HS-5 (cell line): ENCODE results near the gene YJU2.
"Not testable (repeated sequence)": the region's sequence is repeated elsewhere in the genome, so short reads cannot be mapped to it uniquely, and the experiment has no call there.

Source experiments
- DNase-seq: peaks from one replicate; pipeline ENCODE4 v3.0.0-alpha.2; 2012; ENCODE audit warnings: low read depth

YJU2 gene

DNA sequence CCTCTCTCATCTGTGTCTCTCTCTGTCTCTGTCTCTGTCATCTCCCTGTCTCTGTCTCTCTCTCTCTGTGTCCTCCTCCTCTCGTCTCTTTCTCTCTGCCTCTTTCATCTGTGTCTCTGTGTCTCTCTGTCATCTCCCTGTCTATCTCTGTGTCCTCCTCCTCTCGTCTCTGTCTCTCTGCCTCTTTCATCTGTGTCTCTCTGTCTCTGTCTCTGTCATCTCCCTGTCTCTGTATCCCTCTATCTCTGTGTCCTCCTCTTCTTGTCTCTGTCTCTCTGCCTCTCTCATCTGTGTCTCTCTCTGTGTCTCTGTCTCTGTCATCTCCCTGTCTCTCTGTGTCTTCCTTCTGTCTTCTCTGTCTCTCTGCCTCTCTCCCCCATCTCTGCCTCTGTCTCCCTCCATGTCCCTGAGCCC, 18.1 kb upstream of the YJU2 start:
- DNase-seq = no peak

DNA sequence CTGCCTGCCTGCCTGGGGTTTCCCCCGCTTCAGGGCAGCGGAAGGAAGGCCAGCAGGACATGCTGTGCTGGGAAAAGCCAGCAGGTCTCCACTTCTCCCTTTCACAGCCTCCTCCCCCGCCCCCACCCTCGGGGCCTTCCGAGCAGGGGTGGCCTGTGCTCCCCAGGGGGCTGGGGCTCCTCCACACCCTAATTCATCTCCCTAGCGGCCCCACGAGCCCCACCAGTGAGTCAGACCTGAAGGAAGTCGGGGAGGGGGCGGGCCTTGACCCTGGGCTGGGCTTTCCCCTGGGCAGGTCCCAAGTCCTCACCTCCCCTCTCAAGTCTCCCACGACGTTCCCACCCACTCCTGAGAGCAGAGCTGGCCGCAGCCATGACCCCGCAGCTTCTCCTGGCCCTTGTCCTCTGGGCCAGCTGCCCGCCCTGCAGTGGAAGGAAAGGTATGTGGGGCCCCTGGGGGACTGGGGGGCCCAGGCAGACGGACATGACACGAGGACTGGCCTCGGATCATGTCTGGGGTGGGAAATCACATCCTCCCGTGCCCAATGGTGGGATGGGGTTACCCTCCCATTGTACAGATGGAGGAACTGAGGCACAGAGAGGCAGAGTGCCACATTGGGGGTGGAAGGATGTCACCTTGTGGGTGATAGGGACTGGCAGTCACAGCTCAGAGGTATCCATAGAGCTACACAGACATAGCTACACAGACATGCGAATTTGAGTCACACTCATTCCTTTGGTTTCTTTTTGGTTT, 17.5 kb upstream of the YJU2 start, which contains the start of gene EBI3:
EBI3 (plus strand) TSS at position 345 of the 753 bp plus-strand sequence; CDS start at position 373, 28 bp downstream.
- no peak for DNase-seq

DNA sequence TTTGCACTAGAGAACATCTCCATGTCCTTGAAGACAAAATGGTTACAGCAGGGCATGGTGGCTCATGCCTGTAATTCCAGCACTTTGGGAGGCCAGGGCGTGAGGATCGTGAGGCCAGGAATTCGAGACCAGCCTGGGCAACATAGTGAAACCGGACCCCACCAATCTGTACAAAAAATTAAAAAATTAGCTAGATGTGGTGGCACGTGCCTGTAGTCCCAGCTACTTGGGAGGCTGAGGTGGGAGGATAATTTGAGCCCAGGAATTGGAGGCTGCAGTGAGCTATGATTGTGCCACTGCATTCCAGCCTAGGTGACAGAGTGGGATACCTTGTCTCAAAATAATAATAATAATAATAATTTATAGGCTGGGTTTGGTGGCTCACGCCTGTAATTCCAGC, 16.6 kb upstream of the YJU2 start:
- DNase-seq = not testable (repeated sequence)

DNA sequence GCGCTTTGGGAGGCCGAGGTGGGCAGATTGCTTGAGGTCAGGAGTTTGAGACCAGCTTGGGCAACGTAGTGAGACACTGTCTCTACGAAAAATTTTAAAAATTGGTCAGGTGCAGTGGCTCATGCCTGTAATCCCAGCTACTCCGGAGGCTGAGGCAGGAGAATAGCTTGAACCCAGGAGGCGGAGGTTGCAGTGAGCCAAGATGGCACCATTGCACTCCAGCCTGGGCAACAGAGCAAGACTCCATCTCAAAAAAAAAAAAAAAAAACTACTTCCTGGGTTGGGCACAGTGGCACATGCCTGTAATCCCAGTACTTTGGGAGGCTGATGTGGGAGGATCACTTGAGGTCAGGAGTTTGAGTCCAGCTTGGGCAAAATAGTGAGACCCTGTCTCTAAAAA, 15.4 kb upstream of the YJU2 start:
- not testable (repeated sequence) for DNase-seq

DNA sequence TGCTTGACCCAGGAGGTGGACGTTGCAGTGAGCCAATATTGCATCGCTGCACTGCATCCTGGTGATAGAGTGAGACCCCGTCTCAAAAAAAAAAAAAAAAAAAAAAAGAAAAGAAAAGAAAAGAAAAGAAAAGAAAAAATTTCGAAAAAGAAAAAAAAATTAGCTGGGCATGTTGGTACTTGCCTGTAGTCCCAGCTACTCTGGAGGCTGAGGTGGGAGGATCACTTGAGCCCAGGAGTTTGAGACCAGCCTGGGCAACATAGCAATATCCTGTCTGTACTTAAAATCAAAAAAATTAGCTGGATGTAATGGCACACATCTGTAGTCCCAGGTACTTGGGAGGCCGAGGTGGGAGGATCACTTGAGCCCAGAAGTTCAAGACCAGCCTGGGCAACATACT, 14.7 kb upstream of the YJU2 start:
- DNase-seq = not testable (repeated sequence)

DNA sequence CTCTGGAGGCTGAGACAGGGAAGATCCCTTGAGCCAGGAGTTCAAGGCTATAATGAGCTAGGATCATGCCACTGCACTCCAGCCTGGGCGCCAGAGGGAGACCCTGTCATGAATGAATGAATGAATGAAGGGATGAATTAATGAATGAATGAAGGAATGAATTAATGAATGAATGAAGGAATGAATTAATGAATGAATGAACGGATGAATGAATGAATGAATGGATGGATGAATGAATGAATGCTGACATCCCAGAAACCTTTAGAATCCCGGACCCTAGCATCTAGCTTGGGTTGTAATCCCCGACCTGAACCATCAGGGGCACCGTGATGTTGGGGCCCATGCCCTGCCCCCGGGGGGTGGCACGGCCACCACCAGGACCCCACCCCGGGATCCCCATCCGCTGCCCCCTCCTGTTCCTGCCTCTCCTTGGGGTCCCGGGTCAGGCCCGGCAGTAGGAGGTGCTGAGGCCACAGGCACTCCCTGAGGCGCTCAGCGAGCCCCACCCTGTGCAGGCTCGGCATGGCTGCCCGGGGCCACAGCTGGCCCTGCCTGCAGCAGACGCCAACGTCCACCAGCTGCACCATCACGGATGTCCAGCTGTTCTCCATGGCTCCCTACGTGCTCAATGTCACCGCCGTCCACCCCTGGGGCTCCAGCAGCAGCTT, 14.1 kb upstream of the YJU2 start:
- DNase-seq = no peak

DNA sequence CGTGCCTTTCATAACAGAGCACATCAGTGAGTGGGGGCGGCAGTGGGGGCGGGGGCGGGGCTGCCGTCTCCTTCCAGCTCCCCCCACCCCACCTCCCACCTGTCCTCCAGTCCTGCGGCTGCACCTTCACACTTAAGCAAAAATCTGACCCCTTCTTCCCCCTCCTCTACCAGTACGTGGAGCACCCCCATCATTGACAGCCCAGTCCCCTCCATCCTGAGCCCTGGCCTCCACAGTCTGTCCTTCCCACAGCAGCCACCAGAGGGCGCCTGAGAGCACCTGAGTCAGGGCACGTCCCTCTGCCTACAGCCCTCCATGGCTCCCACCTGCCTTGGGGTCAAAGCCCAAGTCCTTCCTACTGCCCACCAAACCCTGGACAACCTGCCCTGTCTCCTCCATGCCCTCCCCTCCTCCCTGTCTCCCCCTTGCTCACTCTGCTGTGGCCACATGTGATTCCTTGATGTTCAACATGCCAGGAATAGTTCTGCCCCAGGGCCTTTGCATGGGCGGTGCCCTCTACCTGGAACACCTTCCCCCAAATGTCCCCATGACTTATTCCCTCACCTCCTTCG, 13.5 kb upstream of the YJU2 start:
- no peak for DNase-seq

DNA sequence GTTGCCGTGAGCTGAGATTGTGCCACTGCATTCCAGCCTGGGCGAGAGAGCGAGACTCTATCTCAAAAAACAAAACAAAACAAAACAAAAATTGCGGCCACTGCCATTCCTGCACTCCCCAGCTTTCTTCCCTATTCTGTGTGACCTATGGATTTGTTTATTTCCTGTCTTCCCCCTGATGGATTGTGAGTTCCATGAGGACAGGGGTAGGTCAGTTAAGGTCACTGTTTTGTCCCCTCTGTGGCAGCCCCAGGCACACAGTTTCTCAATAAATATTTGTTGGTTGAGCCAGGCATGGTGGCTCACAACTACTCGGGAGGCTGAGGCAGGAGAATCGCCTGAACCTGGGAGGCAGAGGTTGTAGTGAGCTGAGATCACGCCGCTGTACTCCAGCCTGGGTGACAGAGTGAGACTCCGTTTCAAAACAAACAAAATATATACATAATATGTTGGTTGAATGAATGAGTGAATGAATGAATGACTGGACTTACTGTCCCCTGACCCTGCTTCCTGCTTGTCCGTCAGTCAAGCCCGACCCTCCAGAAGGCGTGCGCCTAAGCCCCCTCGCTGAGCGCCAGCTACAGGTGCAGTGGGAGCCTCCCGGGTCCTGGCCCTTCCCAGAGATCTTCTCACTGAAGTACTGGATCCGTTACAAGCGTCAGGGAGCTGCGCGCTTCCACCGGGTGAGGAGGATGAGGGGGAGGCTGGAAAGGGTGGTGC, 12.6 kb upstream of the YJU2 start:
- DNase-seq = no peak

DNA sequence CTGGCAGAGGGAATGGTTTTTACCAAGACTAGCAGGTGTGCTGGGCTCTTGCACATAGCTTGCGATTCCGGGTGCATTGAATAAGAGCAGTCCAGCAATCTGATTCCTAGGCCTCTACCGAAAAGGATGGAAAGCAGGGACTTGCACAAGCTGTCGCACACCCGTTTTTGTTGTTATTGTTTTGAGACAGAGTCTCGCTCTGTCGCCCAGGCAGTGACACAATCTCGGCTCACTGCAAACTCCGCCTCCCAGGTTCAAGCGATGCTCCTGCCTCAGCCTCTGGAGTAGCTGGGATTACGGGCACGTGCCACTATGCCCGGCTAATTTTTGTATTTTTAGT, 12.0 kb upstream of the YJU2 start:
- DNase-seq = no peak

DNA sequence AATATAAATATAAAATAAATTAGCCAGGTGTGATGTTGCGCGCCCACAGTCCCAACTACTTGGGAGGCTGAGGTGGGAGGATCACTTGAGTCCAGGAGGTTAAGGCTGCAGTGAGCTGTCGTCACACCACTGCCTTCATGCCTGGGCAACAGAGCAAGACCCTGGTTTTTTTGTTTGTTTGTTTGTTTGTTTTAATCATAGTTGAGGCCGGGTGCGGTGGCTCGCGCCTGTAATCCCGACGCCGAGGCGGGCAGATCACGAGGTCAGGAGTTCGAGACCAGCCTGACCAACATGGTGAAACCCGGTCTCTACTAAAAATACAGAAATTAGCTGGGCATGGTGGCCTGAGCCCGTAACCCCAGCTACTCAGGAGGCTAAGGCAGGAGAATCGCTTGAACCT, 9.4 kb upstream of the YJU2 start:
- DNase-seq = not testable (repeated sequence)

DNA sequence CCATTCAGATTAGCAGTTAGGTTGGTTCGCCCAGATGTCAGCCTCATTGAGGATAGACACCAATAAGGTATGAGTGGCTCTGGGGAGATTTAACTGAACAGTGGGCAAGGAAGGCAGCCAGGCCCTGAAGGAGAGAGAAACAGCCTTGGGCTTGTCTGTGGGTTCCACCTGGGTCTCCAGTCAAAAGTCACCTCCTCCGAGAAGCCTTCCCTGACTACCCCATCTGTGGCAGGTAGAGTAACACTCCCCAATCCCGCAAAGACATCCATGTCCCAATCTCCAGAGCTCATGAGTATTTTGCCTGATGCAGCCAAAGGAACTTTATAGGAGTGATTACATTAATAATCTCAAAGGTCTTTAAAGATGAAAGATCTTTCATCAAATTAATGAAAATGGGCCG, 8.0 kb upstream of the YJU2 start:
- DNase-seq = no peak

DNA sequence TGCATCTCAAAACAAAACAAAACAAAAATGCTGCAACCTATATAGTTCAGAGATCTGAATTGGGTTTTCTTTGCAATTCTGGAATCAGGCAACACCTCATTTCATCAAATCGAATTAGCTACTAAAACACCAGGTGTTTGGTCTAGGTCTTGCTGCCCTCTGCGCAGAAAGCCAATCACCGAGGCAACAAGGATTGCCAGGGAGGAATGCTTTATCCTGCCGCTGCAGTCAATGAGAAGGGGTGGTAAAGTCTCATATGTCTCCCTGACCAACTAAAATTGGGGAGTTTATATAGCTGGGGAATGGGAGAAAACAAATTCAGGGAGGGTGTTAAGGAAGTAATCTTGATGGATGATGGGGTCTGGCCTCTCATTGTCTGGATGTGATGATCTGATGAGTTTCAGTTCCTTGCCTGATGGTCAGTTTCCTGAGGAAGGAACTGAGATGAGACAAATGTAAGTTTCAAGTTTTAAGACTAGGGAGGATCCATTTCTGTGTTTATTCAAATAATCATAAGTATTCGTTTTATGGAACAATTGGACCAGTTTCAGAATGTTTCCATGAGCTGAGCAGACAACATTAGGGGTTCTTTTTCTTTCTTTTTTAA, 5.0 kb upstream of the YJU2 start:
- DNase-seq = no peak

DNA sequence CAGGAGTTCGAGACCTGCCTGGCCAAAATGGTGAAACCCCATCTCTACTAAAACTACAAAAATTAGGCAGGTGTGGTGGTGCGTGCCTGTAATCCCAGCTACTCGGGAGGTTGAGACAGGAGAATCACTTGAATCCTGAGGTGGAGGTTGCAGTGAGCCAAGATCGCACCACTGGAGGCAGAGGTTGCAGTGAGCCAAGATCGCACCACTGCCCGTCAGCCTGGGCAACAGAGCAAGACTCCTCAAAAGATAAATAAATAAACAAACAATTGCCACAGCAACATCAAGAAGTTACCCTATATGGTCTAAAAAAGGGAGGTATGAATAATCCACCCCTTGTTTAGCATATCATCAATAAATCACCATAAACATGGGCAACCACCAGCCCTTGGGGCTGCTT, 942 bp upstream of the YJU2 start:
- not testable (repeated sequence) for DNase-seq

DNA sequence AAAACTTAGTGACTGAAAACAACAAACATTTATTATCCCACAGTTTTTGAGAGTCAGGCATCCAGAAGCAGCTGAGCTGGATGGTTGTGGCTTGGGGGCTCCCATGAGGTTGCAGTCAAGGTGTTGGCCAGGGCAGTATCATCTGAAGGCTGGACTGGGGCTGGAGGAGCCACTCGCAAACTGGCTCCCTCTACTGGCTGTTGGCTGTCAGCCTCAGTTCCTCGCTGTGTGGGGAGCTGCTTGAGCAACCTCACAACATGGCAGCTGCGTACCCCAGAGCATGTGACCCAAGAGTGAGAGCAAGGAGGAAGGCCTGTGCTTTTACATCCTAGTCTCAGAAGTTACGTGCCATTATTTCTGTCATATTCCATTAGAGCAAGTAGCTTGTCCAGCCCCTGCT, 9.7 kb downstream of the YJU2 start:
- no peak for DNase-seq

DNA sequence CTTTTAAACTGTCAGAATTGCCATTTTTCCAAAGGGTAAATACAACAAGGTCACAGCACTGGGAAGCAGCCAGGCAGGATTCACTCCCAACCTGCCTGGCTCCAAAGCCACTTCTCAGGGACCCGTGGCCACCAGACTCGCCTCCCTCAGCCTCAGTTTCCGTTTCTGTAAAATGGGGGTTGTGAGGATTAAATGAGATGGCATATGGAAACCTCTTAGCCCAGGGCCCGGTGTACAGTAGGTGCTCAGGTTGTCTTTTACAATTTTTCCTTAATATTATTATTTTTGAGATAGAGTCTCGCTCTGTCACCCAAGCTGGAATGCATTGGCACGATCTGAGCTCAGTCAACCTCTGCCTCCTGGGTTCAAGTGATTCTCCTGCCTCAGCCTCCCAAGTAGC, 10.1 kb downstream of the YJU2 start:
- DNase-seq = no peak

DNA sequence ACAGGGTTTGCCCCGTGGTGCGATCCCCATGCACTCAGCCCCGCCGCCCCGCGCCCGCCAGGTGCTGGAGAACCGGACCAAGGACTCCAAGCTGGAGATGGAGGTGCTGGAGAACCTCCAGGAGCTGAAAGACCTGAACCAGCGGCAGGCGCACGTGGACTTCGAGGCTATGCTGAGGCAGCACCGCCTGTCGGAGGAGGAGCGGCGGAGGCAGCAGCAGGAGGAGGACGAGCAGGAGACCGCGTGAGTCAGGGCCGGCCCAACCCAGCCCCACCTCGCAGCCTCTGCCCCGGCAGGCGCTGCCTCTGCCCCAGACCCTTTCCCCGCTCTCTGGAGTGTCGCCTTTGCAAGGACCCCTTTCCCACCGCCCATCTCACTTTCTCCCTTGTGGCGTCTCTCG, 11.3 kb downstream of the YJU2 start:
- DNase-seq = no peak

DNA sequence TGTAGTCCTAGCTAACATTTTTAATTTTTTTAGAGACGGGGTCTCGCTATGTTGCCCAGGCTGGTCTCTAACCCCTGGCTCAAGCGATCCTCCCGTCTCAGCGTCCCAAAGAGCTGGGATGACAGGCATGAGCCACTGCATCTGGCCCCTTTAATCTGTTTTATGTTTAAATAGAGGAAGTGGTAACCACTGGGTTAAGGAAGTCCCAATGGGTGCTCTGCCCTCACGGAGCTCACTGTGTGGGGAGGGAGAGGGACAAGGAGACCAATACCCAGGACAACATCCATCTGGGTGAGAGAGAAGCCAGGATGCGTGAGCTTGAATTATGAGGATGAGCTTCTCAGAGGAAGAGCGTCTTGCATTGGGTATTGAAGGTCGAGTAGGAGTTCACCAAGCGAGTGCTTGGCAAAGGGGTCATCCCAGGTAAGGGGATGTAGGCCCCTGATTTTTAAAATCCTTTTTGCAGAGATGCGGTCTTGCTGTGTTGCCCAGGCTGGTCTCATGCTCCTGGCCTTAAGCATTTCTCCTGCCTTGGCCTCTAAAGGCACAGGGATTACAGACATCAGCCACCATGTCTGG, 13.8 kb downstream of the YJU2 start:
- no peak for DNase-seq

DNA sequence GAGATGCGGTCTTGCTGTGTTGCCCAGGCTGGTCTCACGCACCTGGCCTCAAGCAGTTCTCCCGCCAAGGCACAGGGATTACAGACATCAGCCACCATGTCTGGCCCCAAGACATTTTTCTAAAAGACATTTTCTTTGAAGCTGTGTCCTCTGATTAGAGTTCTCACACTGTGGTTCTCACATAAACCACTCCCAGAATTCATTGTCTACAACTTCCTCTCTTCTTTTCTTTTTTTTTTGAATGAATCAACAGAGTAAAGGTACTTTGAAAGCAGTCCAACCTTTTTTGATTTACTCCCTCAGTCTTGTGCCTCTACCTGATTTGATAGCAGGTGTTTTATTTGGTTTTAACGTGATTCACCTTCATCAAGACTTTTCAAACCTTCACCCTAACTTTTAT, 17.9 kb downstream of the YJU2 start:
- DNase-seq = no peak

DNA sequence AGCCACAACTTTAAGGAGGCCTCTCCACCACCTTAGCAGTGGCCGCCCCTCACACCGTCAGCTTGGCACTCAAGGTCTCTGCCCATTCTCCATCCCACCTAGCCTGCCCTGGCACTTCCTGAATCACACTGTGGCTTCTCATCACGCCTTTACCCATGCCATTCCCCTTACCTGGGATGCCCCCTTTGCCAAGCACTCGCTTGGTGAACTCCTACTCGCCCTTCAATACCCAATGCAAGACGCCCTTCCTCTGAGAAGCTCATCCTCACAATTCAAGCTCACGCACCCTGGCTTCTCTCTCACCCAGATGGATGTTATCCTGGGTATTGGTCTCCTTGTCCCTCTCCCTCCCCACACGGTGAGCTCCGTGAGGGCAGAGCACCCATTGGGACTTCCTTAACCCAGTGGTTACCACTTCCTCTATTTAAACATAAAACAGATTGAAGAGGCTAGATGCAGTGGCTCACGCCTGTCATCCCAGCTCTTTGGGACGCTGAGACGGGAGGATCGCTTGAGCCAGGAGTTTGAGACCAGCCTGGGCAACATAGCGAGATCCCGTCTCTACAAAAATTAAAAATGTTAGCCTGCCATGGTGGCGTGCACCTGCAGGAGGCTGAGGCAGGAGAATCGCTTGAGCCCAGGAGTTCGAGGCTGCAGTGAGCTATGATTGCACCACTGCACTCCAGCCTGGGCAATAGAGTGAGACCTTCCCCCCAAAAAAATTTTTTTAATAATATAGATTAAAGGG, 19.5 kb downstream of the YJU2 start:
- DNase-seq = no peak

DNA sequence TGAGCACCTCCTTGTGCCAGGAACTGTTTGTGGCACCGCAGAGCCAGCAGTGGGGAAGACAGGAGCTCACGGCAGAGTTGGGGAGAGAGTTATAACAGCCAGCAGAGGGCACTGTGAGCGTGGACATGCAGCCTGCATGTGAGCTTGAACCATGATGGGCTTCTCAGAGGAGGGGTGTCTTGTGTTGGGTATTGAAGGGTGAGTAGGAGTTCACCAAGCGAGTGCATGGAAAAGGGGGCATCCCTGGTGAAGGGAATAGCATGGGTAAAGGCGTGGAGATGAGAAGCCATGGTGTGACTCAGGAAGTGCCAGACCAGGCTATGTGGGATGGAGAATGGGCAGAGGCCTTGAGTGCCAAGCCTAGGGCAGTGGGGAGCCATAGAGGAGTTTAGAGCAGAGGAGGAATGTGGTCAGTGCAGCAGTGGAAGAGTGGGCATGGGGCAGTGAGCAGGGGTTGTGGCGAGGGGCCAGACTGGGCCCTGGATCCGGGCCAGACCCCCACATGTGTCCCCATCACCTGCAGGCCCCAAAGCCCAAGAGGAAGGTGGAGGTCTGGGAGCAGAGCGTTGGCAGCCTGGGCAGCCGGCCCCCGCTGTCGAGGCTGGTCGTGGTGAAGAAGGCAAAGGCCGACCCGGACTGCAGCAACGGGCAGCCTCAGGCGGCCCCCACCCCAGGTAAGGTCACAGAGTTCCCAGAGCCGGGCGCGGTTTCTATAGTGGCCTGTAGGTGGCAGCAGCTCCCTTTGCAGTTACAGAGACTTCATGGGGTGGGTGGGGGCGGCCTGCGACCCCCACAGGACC, 20.4 kb downstream of the YJU2 start:
- DNase-seq = no peak
